ENCODE measurements around the gene HERPUD2.

DNA sequence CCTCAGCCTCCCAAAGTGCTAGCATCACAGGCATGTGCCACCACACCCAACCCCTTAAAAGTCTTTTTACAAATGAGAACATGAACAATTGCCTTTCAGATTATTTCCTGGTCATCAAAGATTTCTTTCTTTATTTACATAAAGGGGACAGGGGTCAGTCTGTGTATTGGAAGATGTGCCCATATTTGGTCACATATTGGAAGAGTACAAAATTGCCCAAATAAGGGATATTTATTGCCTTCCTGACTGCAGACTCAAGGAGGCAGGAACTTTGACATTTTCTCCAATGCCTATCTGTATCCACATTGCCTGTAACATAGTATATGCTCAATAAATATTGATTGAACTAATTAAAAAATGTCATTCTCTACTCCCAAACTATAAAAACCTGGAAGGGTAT lies 25.9 kb upstream of the HERPUD2 start:
- TF ChIP-seq EZH2 (IDR thresholded peaks at IDR 0.05; ENCODE audit: low read length, unreplicated experiment) = no peak
- TF ChIP-seq, protein P1, sequence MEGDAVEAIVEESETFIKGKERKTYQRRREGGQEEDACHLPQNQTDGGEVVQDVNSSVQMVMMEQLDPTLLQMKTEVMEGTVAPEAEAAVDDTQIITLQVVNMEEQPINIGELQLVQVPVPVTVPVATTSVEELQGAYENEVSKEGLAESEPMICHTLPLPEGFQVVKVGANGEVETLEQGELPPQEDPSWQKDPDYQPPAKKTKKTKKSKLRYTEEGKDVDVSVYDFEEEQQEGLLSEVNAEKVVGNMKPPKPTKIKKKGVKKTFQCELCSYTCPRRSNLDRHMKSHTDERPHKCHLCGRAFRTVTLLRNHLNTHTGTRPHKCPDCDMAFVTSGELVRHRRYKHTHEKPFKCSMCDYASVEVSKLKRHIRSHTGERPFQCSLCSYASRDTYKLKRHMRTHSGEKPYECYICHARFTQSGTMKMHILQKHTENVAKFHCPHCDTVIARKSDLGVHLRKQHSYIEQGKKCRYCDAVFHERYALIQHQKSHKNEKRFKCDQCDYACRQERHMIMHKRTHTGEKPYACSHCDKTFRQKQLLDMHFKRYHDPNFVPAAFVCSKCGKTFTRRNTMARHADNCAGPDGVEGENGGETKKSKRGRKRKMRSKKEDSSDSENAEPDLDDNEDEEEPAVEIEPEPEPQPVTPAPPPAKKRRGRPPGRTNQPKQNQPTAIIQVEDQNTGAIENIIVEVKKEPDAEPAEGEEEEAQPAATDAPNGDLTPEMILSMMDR (conservative IDR thresholded peaks at IDR 0.05; ENCODE audit: low read depth, low read length) = no peak

All from PC-3 (cell line).